HEK293T (cell line): ENCODE measurements around the gene RXRB.

Source experiments
- CTCF ChIA-PET: fragments of 350-600 bp; formaldehyde crosslinking; extraction: SDS; loops from one replicate; lab custom pipeline; 2021; ENCODE audit warnings: antibody characterized with exemption, inconsistent platforms; lab: Yijun Ruan, JAX
- POLR2A ChIA-PET: fragments of 350-600 bp; formaldehyde crosslinking; extraction: SDS; loops from one replicate; lab custom pipeline; 2020; ENCODE audit warnings: antibody characterized with exemption, inconsistent platforms; lab: Yijun Ruan, JAX
- DNase-seq: peaks from one replicate; pipeline ENCODE4 v3.0.0; 2012; ENCODE audit warnings: mixed read lengths; ENCODE audit errors: extremely low spot score
- ARNT ChIP-seq: fragments of 450-650 bp; IDR thresholded peaks from 2 replicates; pipeline ENCODE4 v1.6.1; 2017; ENCODE audit warnings: mild to moderate bottlenecking
- BHLHE40 ChIP-seq: fragments of 450-650 bp; IDR thresholded peaks from 2 replicates; pipeline ENCODE4 v1.6.1; 2016; ENCODE audit warnings: mild to moderate bottlenecking, moderate library complexity, borderline replicate concordance
- CTBP1 ChIP-seq: fragments of 450-650 bp; IDR thresholded peaks from 2 replicates; pipeline ENCODE4 v1.6.1; 2016; ENCODE audit warnings: borderline replicate concordance
- ELF4 ChIP-seq: fragments of 450-650 bp; IDR thresholded peaks from 2 replicates; pipeline ENCODE4 v1.6.1; 2017; ENCODE audit warnings: antibody characterized with exemption
- FOXA1 ChIP-seq: fragments of 450-650 bp; IDR thresholded peaks from 2 replicates; pipeline ENCODE4 v1.6.1; 2016; ENCODE audit warnings: mild to moderate bottlenecking
- FOXK2 ChIP-seq: fragments of 450-650 bp; IDR thresholded peaks from 2 replicates; pipeline ENCODE4 v1.6.1; 2016; ENCODE audit warnings: mild to moderate bottlenecking
- FOXM1 ChIP-seq: fragments of 450-650 bp; IDR thresholded peaks from 2 replicates; pipeline ENCODE4 v1.6.1; 2017; ENCODE audit warnings: mild to moderate bottlenecking, borderline replicate concordance
- HDGF ChIP-seq: fragments of 450-650 bp; IDR thresholded peaks from 2 replicates; pipeline ENCODE4 v1.6.1; 2017; ENCODE audit warnings: antibody characterized with exemption, borderline replicate concordance
- L3MBTL2 ChIP-seq: fragments of 450-650 bp; conservative IDR thresholded peaks from 2 replicates; pipeline ENCODE4 v1.6.1; 2016; ENCODE audit warnings: mild to moderate bottlenecking
- LEF1 ChIP-seq: fragments of 450-650 bp; IDR thresholded peaks from 2 replicates; pipeline ENCODE4 v1.6.1; 2017; ENCODE audit warnings: mild to moderate bottlenecking, borderline replicate concordance
- NFRKB ChIP-seq: fragments of 450-650 bp; IDR thresholded peaks from 2 replicates; pipeline ENCODE4 v1.6.1; 2016; ENCODE audit warnings: mild to moderate bottlenecking, moderate library complexity
- SP1 ChIP-seq: fragments of 450-650 bp; IDR thresholded peaks from 2 replicates; pipeline ENCODE4 v1.6.1; 2017
- SUZ12 ChIP-seq: fragments of 450-650 bp; IDR thresholded peaks from 2 replicates; pipeline ENCODE4 v1.6.1; 2016; ENCODE audit warnings: mild to moderate bottlenecking
- TARDBP ChIP-seq: fragments of 450-650 bp; IDR thresholded peaks from 2 replicates; pipeline ENCODE4 v1.6.1; 2016
- ZNF384 ChIP-seq: fragments of 450-650 bp; IDR thresholded peaks from 2 replicates; pipeline ENCODE4 v1.6.1; 2016
- TF ChIP-seq, protein P1 (sequence below): fragments of 450-650 bp; IDR thresholded peaks from 2 replicates; pipeline ENCODE4 v1.6.1; 2016

Gene RXRB

DNA sequence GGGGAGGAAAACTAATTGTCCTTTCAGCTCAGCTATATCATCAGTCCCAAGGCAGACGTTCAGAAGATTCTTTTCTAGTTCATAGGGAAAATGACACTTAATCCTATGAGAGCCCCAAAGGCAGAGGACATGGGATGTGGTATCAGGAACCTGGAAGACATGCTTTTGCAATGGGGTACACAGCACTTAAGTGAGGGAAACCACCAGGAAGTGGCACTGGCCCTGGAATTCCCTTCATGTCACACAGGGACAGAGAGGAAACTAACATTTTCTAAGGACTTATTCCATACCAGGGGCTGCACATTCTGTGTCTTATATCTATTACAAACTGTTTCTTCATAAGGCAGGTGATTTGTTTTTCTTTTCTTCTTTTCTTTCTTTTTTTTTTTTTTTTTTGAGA lies 43.0 kb upstream of the RXRB start:
- DNase-seq, result no peak
- ChIA-PET CTCF (interaction anchor here (0.7 kb wide), 1 partner anchor 96 kb away, joined by 9 read pairs; no protein-coding TSS in a partner anchor), POLR2A (no interaction called here)
- TF ChIP-seq ZNF384 (no peak), FOXM1 (no peak)

DNA sequence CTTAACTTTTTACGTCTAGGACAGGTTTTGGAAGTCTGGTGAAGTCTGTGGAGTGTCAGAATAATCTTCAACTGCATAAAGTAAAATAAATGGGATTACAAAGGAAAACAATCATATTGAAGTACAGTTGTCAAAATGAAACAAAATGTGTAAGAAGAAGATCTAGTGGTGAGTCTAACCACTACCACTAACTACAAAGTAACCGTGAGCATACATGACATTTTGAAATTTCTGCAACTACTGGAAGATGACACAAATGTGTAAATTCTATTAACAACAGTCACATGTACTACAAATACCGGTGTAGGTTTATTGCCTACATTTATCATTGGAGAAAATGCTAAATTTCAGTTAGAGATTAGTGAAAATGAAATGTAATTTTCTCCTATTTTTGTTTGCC lies 41.5 kb upstream of the RXRB start:
- ChIA-PET CTCF (interaction anchor here (0.7 kb wide), 1 partner anchor 116 kb away, joined by 3 read pairs; no protein-coding TSS in a partner anchor), POLR2A (no interaction called here)
- DNase-seq, result no peak
- TF ChIP-seq L3MBTL2 (no peak), FOXK2 (no peak), CTBP1 (no peak), ZNF384 (no peak), TARDBP (no peak), HDGF (no peak), BHLHE40 (no peak), FOXM1 (no peak), ARNT (no peak), SUZ12 (no peak), ELF4 (no peak), LEF1 (no peak), SP1 (no peak), NFRKB (no peak), FOXA1 (no peak)
- TF ChIP-seq, protein P1, sequence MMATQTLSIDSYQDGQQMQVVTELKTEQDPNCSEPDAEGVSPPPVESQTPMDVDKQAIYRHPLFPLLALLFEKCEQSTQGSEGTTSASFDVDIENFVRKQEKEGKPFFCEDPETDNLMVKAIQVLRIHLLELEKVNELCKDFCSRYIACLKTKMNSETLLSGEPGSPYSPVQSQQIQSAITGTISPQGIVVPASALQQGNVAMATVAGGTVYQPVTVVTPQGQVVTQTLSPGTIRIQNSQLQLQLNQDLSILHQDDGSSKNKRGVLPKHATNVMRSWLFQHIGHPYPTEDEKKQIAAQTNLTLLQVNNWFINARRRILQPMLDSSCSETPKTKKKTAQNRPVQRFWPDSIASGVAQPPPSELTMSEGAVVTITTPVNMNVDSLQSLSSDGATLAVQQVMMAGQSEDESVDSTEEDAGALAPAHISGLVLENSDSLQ, result no peak

DNA sequence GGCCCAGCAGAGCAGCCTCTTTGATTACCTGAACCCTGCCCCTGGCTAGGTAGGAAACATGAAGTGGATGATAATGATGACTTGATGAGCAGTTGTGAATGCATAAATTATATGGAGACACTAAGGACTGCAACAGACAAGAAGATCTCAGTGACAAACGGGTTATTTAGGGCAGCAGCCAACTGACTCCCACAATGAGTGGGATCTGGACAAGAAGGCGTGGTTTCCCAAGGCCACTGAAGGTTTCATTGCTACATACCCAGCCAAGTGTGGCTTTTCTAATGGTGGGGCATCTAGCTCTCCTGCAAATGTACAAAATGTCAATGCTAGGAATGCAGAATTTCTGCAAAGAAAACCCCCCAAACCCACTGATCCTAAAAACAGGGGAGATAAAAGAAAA lies 37.3 kb upstream of the RXRB start:
- ChIA-PET CTCF (interaction anchor here (0.7 to 1.5 kb wide), 3 partner anchors 10 to 355 kb away, joined by 3 to 6 read pairs (median 4); no protein-coding TSS in a partner anchor), POLR2A (interaction anchor here (1.0 to 1.6 kb wide), 4 partner anchors 9 to 266 kb away, joined by 3 to 6 read pairs (median 4); no protein-coding TSS in a partner anchor)
- no peak for TF ChIP-seq SUZ12
- TF ChIP-seq SP1, result no peak
- no peak for TF ChIP-seq NFRKB
- no peak for TF ChIP-seq CTBP1
- no peak for TF ChIP-seq ELF4
- no peak for TF ChIP-seq ZNF384
- TF ChIP-seq, protein P1, result no peak
- TF ChIP-seq TARDBP, result no peak
- no peak for TF ChIP-seq LEF1
- TF ChIP-seq FOXK2, result no peak
- TF ChIP-seq HDGF, result no peak
- TF ChIP-seq ARNT, result no peak
- no peak for TF ChIP-seq BHLHE40
- no peak for TF ChIP-seq FOXM1
- no peak for DNase-seq

DNA sequence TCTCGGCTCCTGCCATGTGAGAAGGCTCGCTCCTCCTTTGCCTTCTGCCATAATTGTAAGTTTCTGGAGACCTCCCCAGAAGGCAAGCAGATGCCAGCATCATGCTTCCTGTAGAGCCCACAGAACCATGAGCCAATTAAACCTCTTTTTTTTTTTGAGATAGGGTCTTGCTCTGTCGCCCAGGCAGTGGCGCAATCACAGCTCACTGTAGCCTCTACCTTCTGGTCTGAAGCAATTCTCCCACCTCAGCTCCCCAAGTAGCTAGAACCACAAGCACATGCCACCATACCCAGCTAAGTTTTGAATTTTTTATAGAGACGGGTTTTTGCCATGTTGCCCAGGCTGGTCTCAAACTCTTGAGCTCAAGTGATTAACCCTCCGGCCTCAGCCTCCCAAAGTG lies 36.4 kb upstream of the RXRB start:
- DNase-seq, result no peak
- ChIA-PET POLR2A (interaction anchor here (1.2 to 1.6 kb wide), 2 partner anchors 11 to 34 kb away, joined by 4 to 6 read pairs; partner anchors contain the start of genes RPS18 and VPS52), CTCF (interaction anchor here (0.9 kb wide), 1 partner anchor 40 kb away, joined by 3 read pairs; no protein-coding TSS in a partner anchor)
- TF ChIP-seq ELF4 (no peak), CTBP1 (no peak), TARDBP (no peak), ZNF384 (no peak), SP1 (no peak), SUZ12 (no peak), LEF1 (no peak), NFRKB (no peak), FOXM1 (no peak), HDGF (no peak), FOXK2 (no peak), BHLHE40 (no peak), L3MBTL2 (no peak), ARNT (no peak), FOXA1 (no peak)
- TF ChIP-seq, protein P1, result no peak

DNA sequence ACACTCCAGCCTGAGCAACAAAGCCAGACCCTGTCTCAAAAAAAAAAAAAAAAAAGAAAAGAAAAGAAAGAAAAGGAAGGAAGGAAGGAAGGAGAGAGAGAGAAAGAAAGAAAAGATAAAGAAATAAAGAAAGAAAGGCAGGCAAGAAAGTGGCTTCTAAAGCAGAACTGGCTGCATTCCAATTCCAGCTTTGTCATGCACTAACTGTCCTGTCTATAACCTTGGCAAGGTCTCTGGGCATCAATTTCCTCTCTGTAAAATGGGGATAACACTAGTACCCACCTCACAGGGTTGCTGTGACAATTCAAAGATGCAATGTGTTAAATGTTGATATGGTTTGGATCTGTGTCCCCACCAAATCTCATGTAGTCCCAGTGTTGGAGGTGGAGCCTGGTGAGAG lies 35.9 kb upstream of the RXRB start:
- DNase-seq, result no peak
- CTCF ChIA-PET, result interaction anchor here (0.9 to 1.7 kb wide), 2 partner anchors 12 to 39 kb away, joined by 3 to 7 read pairs; no protein-coding TSS in a partner anchor
- no peak for TF ChIP-seq ELF4
- TF ChIP-seq TARDBP, result no peak
- TF ChIP-seq FOXA1, result no peak
- TF ChIP-seq ARNT, result no peak
- TF ChIP-seq, protein P1, result no peak
- TF ChIP-seq SUZ12, result no peak
- TF ChIP-seq ZNF384, result no peak
- no peak for TF ChIP-seq CTBP1
- no peak for TF ChIP-seq HDGF
- POLR2A ChIA-PET, result interaction anchor here (0.9 to 1.8 kb wide), 4 partner anchors 11 to 35 kb away, joined by 3 to 7 read pairs (median 5); partner anchors contain the start of genes RPS18 and VPS52
